Prostate gland (tissue), 2 donors: Measurements from ENCODE around the gene MAPKAP1. TPM values are rescaled to one million over a fixed set of nuclear protein-coding genes. Genes with fewer than 3 reads are reported as not detected.

Experiments used
- DNase-seq: peaks from one replicate; pipeline ENCODE4 v3.0.0-alpha.2; 2019; ENCODE audit warnings: low spot score
- H3K27ac ChIP-seq, 2 donors: fragments of 200-600 bp; sonication (generic); 2 replicates each; pipeline ENCODE4 v1.5.1; 2017 to 2019
- H3K27me3 ChIP-seq: fragments of 200-600 bp; sonication (generic); replicated peaks from 2 replicates; pipeline ENCODE4 v1.5.1; 2019; ENCODE audit not compliant: insufficient read depth
- H3K36me3 ChIP-seq, 2 donors: fragments of 200-600 bp; sonication (generic); 1 replicate in 1 of 2; 2 replicates in 1 of 2; pipeline versions ENCODE4 v1.5.1 to v1.8.1; 2017 to 2019
- H3K4me1 ChIP-seq: fragments of 200-600 bp; sonication (generic); replicated peaks from 2 replicates; pipeline ENCODE4 v1.5.1; 2019
- H3K4me3 ChIP-seq, 2 donors: fragments of 200-600 bp; sonication (generic); 2 replicates each; pipeline ENCODE4 v1.5.1; 2017 to 2019
- H3K9me3 ChIP-seq: fragments of 200-600 bp; sonication (generic); 2 replicates; pipeline ENCODE4 v1.5.1; 2017
- POLR2A ChIP-seq: fragments of 450-650 bp; IDR thresholded peaks from one replicate; pipeline ENCODE4 v1.6.1; 2016; ENCODE audit warnings: antibody characterized with exemption, mild to moderate bottlenecking
- POLR2AphosphoS5 ChIP-seq: sonication (generic); formaldehyde crosslinking; IDR thresholded peaks from one replicate; pipeline ENCODE4 v1.6.1; 2017; ENCODE audit warnings: antibody characterized with exemption
- WGBS: methylation state at CpG from one replicate; pipeline ENCODE4 v1.1.5; 2018; 5-methylcytosine and 5-hydroxymethylcytosine counted together
- intact Hi-C: fragments of 100-400 bp; cut with DNase I; formaldehyde crosslinking; loops from one replicate; pipeline ENCODE4 v1.14.2; 2022
- total RNA-seq, 2 donors: library from RNA; depleted of rRNA; stranded (reverse); fragments of >200 nt; gene quantifications; one replicate each; pipeline ENCODE4 v1.1.0, GENCODE V29; 2016
- TF ChIP-seq, protein P1 (sequence below), 4 experiments: fragments of 200-600 bp in 2 of 4; fragments of 450-650 bp in 2 of 4; sonication (generic) in 2 of 4; IDR thresholded peaks; 1 replicate in 3 of 4; 2 replicates in 1 of 4; pipeline ENCODE4 v1.5.1; 2016 to 2019; ENCODE audit warnings: antibody characterized with exemption in 4 of 4, mild to moderate bottlenecking in 2 of 4, moderate library complexity in 2 of 4

Gene MAPKAP1
- total RNA-seq, 2 donors from 2014 or later: 62.4 to 91.2 TPM

DNA sequence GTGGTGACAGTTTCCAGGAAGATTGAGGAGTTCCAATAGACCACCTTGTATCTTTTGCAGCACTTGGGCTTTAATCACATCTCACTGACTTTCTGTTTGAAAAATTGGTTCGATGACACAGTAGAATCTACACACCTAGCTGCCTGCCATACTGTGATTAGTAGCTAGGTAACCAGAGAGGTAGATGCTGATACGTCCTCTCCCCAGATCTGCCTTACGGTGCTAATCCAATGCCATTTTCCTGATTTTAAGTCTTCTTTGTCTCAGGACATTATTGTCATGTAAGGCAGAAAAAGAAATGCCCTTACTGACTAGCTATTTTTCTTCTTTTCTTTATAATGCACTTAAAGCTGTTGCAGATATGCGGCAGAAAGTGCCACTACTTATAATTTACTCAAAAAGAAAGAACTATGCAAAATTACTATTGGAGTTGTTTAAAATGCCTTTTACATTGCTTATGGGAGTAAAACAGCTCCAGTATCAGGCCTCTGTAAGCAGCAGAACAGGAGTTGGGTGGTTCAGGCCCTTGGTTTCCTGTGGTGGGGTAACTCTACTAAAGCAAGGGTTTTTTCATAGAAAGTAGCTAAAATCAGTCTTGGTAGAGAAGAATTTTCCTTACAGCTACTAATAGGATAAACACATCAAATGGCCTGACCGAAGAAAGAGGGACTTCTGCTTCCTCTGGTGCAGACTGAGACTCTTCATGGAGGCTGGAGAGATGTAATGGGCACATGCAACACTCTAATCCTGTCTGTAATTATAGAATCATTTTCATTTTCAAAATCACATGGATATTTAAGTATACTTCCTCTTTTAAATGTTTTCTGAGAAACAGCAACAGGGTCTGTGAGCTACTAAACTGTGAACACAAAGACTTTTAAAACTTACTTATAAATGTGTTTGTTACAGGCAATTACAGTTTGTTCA, 177.2 kb downstream of the MAPKAP1 start:
- Histone ChIP-seq H3K27me3 (no peaks in the 10 kb centered on the region), H3K4me3 (no peak overlapping the region), H3K9me3 (no peaks in the 10 kb centered on the region), H3K27ac (no peak overlapping the region), H3K36me3 (no peaks in the 10 kb centered on the region), H3K4me1 (no peaks in the 10 kb centered on the region)
- intact Hi-C loops: no loop called here
- DNase-seq: no peak
- TF ChIP-seq, protein P1, sequence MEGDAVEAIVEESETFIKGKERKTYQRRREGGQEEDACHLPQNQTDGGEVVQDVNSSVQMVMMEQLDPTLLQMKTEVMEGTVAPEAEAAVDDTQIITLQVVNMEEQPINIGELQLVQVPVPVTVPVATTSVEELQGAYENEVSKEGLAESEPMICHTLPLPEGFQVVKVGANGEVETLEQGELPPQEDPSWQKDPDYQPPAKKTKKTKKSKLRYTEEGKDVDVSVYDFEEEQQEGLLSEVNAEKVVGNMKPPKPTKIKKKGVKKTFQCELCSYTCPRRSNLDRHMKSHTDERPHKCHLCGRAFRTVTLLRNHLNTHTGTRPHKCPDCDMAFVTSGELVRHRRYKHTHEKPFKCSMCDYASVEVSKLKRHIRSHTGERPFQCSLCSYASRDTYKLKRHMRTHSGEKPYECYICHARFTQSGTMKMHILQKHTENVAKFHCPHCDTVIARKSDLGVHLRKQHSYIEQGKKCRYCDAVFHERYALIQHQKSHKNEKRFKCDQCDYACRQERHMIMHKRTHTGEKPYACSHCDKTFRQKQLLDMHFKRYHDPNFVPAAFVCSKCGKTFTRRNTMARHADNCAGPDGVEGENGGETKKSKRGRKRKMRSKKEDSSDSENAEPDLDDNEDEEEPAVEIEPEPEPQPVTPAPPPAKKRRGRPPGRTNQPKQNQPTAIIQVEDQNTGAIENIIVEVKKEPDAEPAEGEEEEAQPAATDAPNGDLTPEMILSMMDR (IDR thresholded peaks at IDR 0.05): no peak
- TF ChIP-seq POLR2AphosphoS5 (no peak), POLR2A (no peak)
- 71% methylated on average over 5 of the region's 5 CpGs for WGBS

- H3K27ac ChIP-seq: no peak overlapping the region
- no peak overlapping the region for H3K4me3 ChIP-seq
- no peaks in the 10 kb centered on the region for H3K4me1 ChIP-seq
- TF ChIP-seq POLR2AphosphoS5 (peak; percentile 40), POLR2A (no peak)
- TF ChIP-seq, protein P1 (IDR thresholded peaks at IDR 0.05): no peak
- no peak for DNase-seq
- no peaks in the 10 kb centered on the region for H3K27me3 ChIP-seq
- no peaks in the 10 kb centered on the region for H3K9me3 ChIP-seq
- intact Hi-C loops: no loop called here
- H3K36me3 ChIP-seq: no peaks in the 10 kb centered on the region
These were observed 177.9 kb downstream of the MAPKAP1 start for GRCh38 chr9:125529107-125529506.

GRCh38 chr9:125527471-125528002, 179.5 kb downstream of the MAPKAP1 start:
- no peaks in the 10 kb centered on the region for H3K36me3 ChIP-seq
- H3K27ac ChIP-seq: no peak overlapping the region
- TF ChIP-seq POLR2A: no peak
- TF ChIP-seq POLR2AphosphoS5: no peak
- TF ChIP-seq, protein P1 (IDR thresholded peaks at IDR 0.05): no peak
- no peak overlapping the region for H3K4me3 ChIP-seq
- no peak for DNase-seq
- H3K27me3 ChIP-seq: no peaks in the 10 kb centered on the region
- no peaks in the 10 kb centered on the region for H3K4me1 ChIP-seq
- intact Hi-C loops: no loop called here
- 87% methylated on average over 9 of the region's 9 CpGs for WGBS
- H3K9me3 ChIP-seq: no peaks in the 10 kb centered on the region

DNA sequence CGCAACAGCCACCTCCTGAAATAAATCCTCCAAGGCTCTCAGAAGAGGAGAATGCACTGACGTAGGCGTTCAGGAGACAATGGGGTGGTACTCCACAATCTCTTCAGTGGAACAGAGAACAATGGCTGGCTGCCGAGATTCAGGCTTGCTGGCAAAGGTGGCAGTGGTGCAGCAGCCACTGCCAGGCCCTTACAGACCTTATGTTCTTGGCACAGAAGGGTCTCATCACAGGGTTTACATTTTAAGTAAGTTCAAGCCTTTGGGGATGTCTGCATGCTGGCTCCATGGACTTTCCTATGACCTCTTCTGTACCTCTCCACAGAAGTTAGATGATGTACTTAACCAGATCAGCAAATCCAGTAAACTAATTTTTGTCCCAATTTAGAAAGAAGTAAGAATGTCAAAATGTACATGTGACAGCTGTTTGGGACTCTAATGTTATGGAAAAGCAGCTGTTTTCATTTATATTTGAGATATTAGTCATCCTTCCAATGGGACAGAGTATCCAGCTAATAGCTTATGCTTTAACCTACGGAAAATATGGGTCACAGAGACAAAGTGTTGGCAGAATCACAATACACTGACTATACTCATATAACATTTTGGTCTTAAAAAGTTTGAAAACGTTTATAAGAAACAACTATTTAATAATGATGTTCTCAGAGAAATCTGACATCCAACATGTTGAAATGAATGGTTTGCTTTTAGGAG, 180.9 kb downstream of the MAPKAP1 start:
- no peak for DNase-seq
- no peaks in the 10 kb centered on the region for H3K4me1 ChIP-seq
- no peak overlapping the region for H3K27ac ChIP-seq

More for the DNA sequence above, 180.9 kb downstream of the MAPKAP1 start:
- TF ChIP-seq POLR2A: no peak
- TF ChIP-seq, protein P1 (IDR thresholded peaks at IDR 0.05): no peak
- no peak for TF ChIP-seq POLR2AphosphoS5
- intact Hi-C loops: no loop called here
- H3K36me3 ChIP-seq: no peaks in the 10 kb centered on the region
- H3K9me3 ChIP-seq: no peaks in the 10 kb centered on the region
- no peaks in the 10 kb centered on the region for H3K27me3 ChIP-seq
- no peak overlapping the region for H3K4me3 ChIP-seq
- 41% methylated on average over 6 of the region's 6 CpGs for WGBS
